CD4-positive, CD25-positive, alpha-beta regulatory T cell (primary cell): ENCODE data around the gene ASMTL. TPM values are rescaled to one million over a fixed set of nuclear protein-coding genes. Genes with fewer than 3 reads are reported as not detected.
A peak's percentile ranks its signal among the peaks of the same experiment; 100 is the strongest.
"Not testable (repeated sequence)": the region's sequence is repeated elsewhere in the genome, so short reads cannot be mapped to it uniquely, and the experiment has no call there.

Source experiments
- ATAC-seq, 2 donors: fragments of 150-1000 bp; cut with Tn5 transposase; one replicate each; pipeline ENCODE4 v1.10.0; 2021; ENCODE audit warnings: low read depth in 2 of 2, moderate number of reproducible peaks in 2 of 2, moderate library complexity in 1 of 2
- DNase-seq, 3 donors: peaks; one replicate each; pipeline versions ENCODE4 v3.0.0 to v3.0.0-alpha.2; 2012 to 2022; ENCODE audit warnings: mixed read lengths in 1 of 3
- H3K27ac ChIP-seq: one replicate; pipeline ENCODE4 v1.7.0; 2013; ENCODE audit warnings: mild to moderate bottlenecking, low read length; ENCODE audit not compliant: insufficient read depth, poor library complexity, severe bottlenecking
- H3K27me3 ChIP-seq: one replicate; pipeline ENCODE4 v1.7.0; 2013; ENCODE audit warnings: low read length; ENCODE audit not compliant: control insufficient read depth, insufficient read depth
- H3K36me3 ChIP-seq: one replicate; pipeline ENCODE4 v1.7.0; 2013; ENCODE audit warnings: mild to moderate bottlenecking, low read length, moderate library complexity; ENCODE audit not compliant: control insufficient read depth, insufficient read depth
- H3K4me1 ChIP-seq: 2 replicates; pipeline ENCODE4 v1.7.0; 2013; ENCODE audit warnings: mild to moderate bottlenecking, low read length; ENCODE audit not compliant: insufficient read depth, control insufficient read depth, poor library complexity, severe bottlenecking
- H3K4me3 ChIP-seq: one replicate; pipeline ENCODE4 v1.7.0; 2013; ENCODE audit warnings: low read depth, mild to moderate bottlenecking, low read length, moderate library complexity
- H3K9me3 ChIP-seq, 2 experiments: 1 replicate in 1 of 2; 2 replicates in 1 of 2; pipeline ENCODE4 v1.7.0; 2013; ENCODE audit warnings: low read length in 2 of 2, mild to moderate bottlenecking in 1 of 2, moderate library complexity in 1 of 2; ENCODE audit not compliant: control insufficient read depth in 2 of 2
- H3K27ac Mint-ChIP-seq, 3 donors: one replicate each; pipeline ENCODE4 v1.8.0; 2020 to 2022; ENCODE audit warnings: mild to moderate bottlenecking in 3 of 3, mixed read lengths in 3 of 3, moderate library complexity in 2 of 3
- H3K27me3 Mint-ChIP-seq: one replicate; pipeline ENCODE4 v1.8.0; 2022; ENCODE audit warnings: mild to moderate bottlenecking, mixed read lengths
- H3K36me3 Mint-ChIP-seq: one replicate; pipeline ENCODE4 v1.8.0; 2020; ENCODE audit warnings: mixed read lengths
- H3K4me1 Mint-ChIP-seq, 4 donors: one replicate each; pipeline ENCODE4 v1.8.0; 2020 to 2022; ENCODE audit warnings: mixed read lengths in 4 of 4, mild to moderate bottlenecking in 1 of 4
- H3K4me3 Mint-ChIP-seq, 4 donors: one replicate each; pipeline ENCODE4 v1.8.0; 2020 to 2022; ENCODE audit warnings: mild to moderate bottlenecking in 4 of 4, mixed read lengths in 4 of 4, moderate library complexity in 3 of 4
- H3K9me3 Mint-ChIP-seq, 7 donors: one replicate each; pipeline ENCODE4 v1.8.0; 2020 to 2022; ENCODE audit warnings: mixed read lengths in 7 of 7, mild to moderate bottlenecking in 3 of 7, moderate library complexity in 2 of 7
- polyA plus RNA-seq, 4 donors: library from polyadenylated mRNA; unstranded; fragments of 300-500 nt; fragmentation: Illumina TruSeq; gene quantifications; one replicate each; pipeline ENCODE4 v1.2.3, GENCODE V29; 2021
- total RNA-seq: library from RNA; stranded (reverse); gene quantifications from one replicate; pipeline ENCODE4 v1.2.3, GENCODE V29; 2022

The ASMTL gene
- total and polyA plus RNA-seq, 5 donors from 2014 or later, result 32.1 to 50.1 (median 44.6) TPM

GRCh38 chrX:1486749-1487361 lies 34.1 kb upstream of the ASMTL start:
- Mint-ChIP-seq H3K36me3 (peaks cover 32% of the 10 kb centered on the region), H3K4me3 (no peak overlapping the region), H3K27ac (peak overlapping the region in 2 of 3 donors; percentile 25 to 48), H3K9me3 (peaks cover 0 to 3% (median 0%) of the 10 kb centered on the region in 7 donors), H3K4me1 (peaks cover 7 to 30% (median 24%) of the 10 kb centered on the region in 4 donors), H3K27me3 (peaks cover 4% of the 10 kb centered on the region)
- Histone ChIP-seq H3K36me3 (peaks cover 47% of the 10 kb centered on the region), H3K9me3 (no peaks in the 10 kb centered on the region), H3K4me1 (peaks cover 16% of the 10 kb centered on the region), H3K4me3 (no peak overlapping the region), H3K27me3 (no peaks in the 10 kb centered on the region), H3K27ac (no peak overlapping the region)
- no peak for DNase-seq
- no peak for ATAC-seq

GRCh38 chrX:1486177-1486576 lies 33.5 kb upstream of the ASMTL start:
- no peaks in the 10 kb centered on the region for H3K27me3 ChIP-seq
- H3K27me3 Mint-ChIP-seq, result peaks cover 4% of the 10 kb centered on the region
- H3K4me1 ChIP-seq, result peaks cover 23% of the 10 kb centered on the region
- H3K36me3 ChIP-seq, result peaks cover 40% of the 10 kb centered on the region
- H3K4me3 ChIP-seq, result no peak overlapping the region
- no peak overlapping the region for H3K4me3 Mint-ChIP-seq
- H3K27ac ChIP-seq, result no peak overlapping the region
- DNase-seq (no peak), ATAC-seq (no peak)
- H3K4me1 Mint-ChIP-seq, result peaks cover 7 to 37% (median 28%) of the 10 kb centered on the region in 4 donors
- no peaks in the 10 kb centered on the region for H3K9me3 Mint-ChIP-seq
- H3K27ac Mint-ChIP-seq, result peak overlapping the region in 1 of 3 donors; percentile 79
- H3K36me3 Mint-ChIP-seq, result peaks cover 25% of the 10 kb centered on the region
- H3K9me3 ChIP-seq, result no peaks in the 10 kb centered on the region

- Histone ChIP-seq H3K4me3 (no peak overlapping the region), H3K36me3 (peaks cover 42% of the 10 kb centered on the region), H3K27ac (peak overlapping the region; percentile 43), H3K9me3 (no peaks in the 10 kb centered on the region), H3K27me3 (no peaks in the 10 kb centered on the region), H3K4me1 (peaks cover 34% of the 10 kb centered on the region)
- H3K36me3 Mint-ChIP-seq, result peaks cover 28% of the 10 kb centered on the region
- peaks cover 4% of the 10 kb centered on the region for H3K27me3 Mint-ChIP-seq
- peaks cover 0 to under 1% (median 0%) of the 10 kb centered on the region in 7 donors for H3K9me3 Mint-ChIP-seq
- H3K4me1 Mint-ChIP-seq, result peaks cover 7 to 48% (median 37%) of the 10 kb centered on the region in 4 donors
- no peak overlapping the region for H3K27ac Mint-ChIP-seq
- H3K4me3 Mint-ChIP-seq, result no peak overlapping the region
- DNase-seq (no peak), ATAC-seq (no peak)
Observed at GRCh38 chrX:1485033-1485432, 32.3 kb upstream of the ASMTL start.

GRCh38 chrX:1484638-1485019 lies 31.9 kb upstream of the ASMTL start:
- Mint-ChIP-seq H3K4me1 (peaks cover 10 to 52% (median 41%) of the 10 kb centered on the region in 4 donors), H3K9me3 (peaks cover 0 to 4% (median 0%) of the 10 kb centered on the region in 7 donors), H3K36me3 (peaks cover 32% of the 10 kb centered on the region), H3K27me3 (peaks cover 4% of the 10 kb centered on the region), H3K4me3 (no peak overlapping the region), H3K27ac (peak overlapping the region in 1 of 3 donors; percentile 72)
- H3K4me3 ChIP-seq, result no peak overlapping the region
- H3K27ac ChIP-seq, result peak overlapping the region; percentile 43
- no peaks in the 10 kb centered on the region for H3K27me3 ChIP-seq
- no peaks in the 10 kb centered on the region for H3K9me3 ChIP-seq
- peaks cover 35% of the 10 kb centered on the region for H3K4me1 ChIP-seq
- ATAC-seq (no peak), DNase-seq (no peak)
- peaks cover 46% of the 10 kb centered on the region for H3K36me3 ChIP-seq

- H3K4me1 Mint-ChIP-seq, result peaks cover 16 to 58% (median 46%) of the 10 kb centered on the region in 4 donors
- H3K4me3 ChIP-seq, result peak overlapping the region; percentile 35
- peaks cover 37% of the 10 kb centered on the region for H3K36me3 Mint-ChIP-seq
- H3K4me1 ChIP-seq, result peaks cover 35% of the 10 kb centered on the region
- H3K27me3 ChIP-seq, result no peaks in the 10 kb centered on the region
- H3K4me3 Mint-ChIP-seq, result peak overlapping the region in 2 of 4 donors; percentile 15 to 38
- peaks cover 45% of the 10 kb centered on the region for H3K36me3 ChIP-seq
- peak overlapping the region; percentile 43 for H3K27ac ChIP-seq
- H3K9me3 ChIP-seq, result no peaks in the 10 kb centered on the region
- peak overlapping the region; percentile 69 to 97 (median 72) for H3K27ac Mint-ChIP-seq
- peaks cover 0 to 9% (median 2%) of the 10 kb centered on the region in 7 donors for H3K9me3 Mint-ChIP-seq
- H3K27me3 Mint-ChIP-seq, result peaks cover 4% of the 10 kb centered on the region
- ATAC-seq (no peak), DNase-seq (no peak)
Observed at GRCh38 chrX:1483843-1484637, 31.3 kb upstream of the ASMTL start.

- H3K27me3 ChIP-seq, H3K9me3 ChIP-seq, ATAC-seq, DNase-seq, H3K27me3 Mint-ChIP-seq: not testable (repeated sequence)
- peak overlapping the region; percentile 93 to 99 (median 97) for H3K27ac Mint-ChIP-seq
- Histone ChIP-seq H3K4me3 (peak overlapping the region; percentile 67), H3K36me3 (peaks cover 39% of the 10 kb centered on the region), H3K27ac (peak overlapping the region; percentile 86), H3K4me1 (peaks cover 35% of the 10 kb centered on the region)
- H3K4me3 Mint-ChIP-seq, result peak overlapping the region; percentile 78 to 90 (median 86)
- peaks cover 24 to 66% (median 54%) of the 10 kb centered on the region in 4 donors for H3K4me1 Mint-ChIP-seq
- peaks cover 40% of the 10 kb centered on the region for H3K36me3 Mint-ChIP-seq
- H3K9me3 Mint-ChIP-seq, result peaks cover 0 to 11% (median 2%) of the 10 kb centered on the region in 7 donors
Observed at GRCh38 chrX:1482530-1482928, 29.8 kb upstream of the ASMTL start.

- H3K9me3 ChIP-seq, result no peaks in the 10 kb centered on the region
- peak; percentile 55 to 94 (median 76) for DNase-seq
- H3K9me3 Mint-ChIP-seq, result peaks cover 0 to 11% (median 4%) of the 10 kb centered on the region in 7 donors
- peak overlapping the region; percentile 93 to 99 (median 97) for H3K27ac Mint-ChIP-seq
- H3K36me3 Mint-ChIP-seq, result peaks cover 39% of the 10 kb centered on the region
- peaks cover 30 to 69% (median 57%) of the 10 kb centered on the region in 4 donors for H3K4me1 Mint-ChIP-seq
- H3K27me3 ChIP-seq, result no peaks in the 10 kb centered on the region
- ATAC-seq, result peak; percentile 79 to 86
- H3K4me3 Mint-ChIP-seq, result peak overlapping the region; percentile 78 to 90 (median 86)
- peak overlapping the region; percentile 67 for H3K4me3 ChIP-seq
- peaks cover 34% of the 10 kb centered on the region for H3K36me3 ChIP-seq
- H3K4me1 ChIP-seq, result peaks cover 35% of the 10 kb centered on the region
- H3K27me3 Mint-ChIP-seq, result peaks cover 4% of the 10 kb centered on the region
- H3K27ac ChIP-seq, result peak overlapping the region; percentile 86
Observed at GRCh38 chrX:1481636-1482529, 29.2 kb upstream of the ASMTL start.
